Loucy (cell line): Measurements from ENCODE around the gene ULK1.

Experiments used
- H2AFZ ChIP-seq: fragments of 200-600 bp; sonication (generic); 2 replicates; pipeline ENCODE4 v1.6.0; 2016; ENCODE audit warnings: antibody characterized with exemption, mild to moderate bottlenecking, low read length, moderate library complexity
- H3F3A ChIP-seq: fragments of 200-600 bp; 2 replicates; pipeline ENCODE4 v1.6.0; 2016; ENCODE audit warnings: antibody characterized with exemption, low read depth, mild to moderate bottlenecking
- H3K27me3 ChIP-seq: fragments of 200-600 bp; sonication (generic); 2 replicates; pipeline ENCODE4 v1.6.1; 2014; ENCODE audit warnings: low read length, mild to moderate bottlenecking; ENCODE audit not compliant: insufficient read depth, poor library complexity, severe bottlenecking
- H3K36me3 ChIP-seq: fragments of 200-600 bp; sonication (generic); 2 replicates; pipeline ENCODE4 v1.6.1; 2016; ENCODE audit warnings: low read length; ENCODE audit not compliant: insufficient read depth
- H3K4me1 ChIP-seq: fragments of 200-600 bp; sonication (generic); 2 replicates; pipeline ENCODE4 v1.5.1; 2014; ENCODE audit warnings: low read length, mild to moderate bottlenecking; ENCODE audit not compliant: insufficient read depth, poor library complexity, severe bottlenecking
- H3K4me2 ChIP-seq: fragments of 200-600 bp; sonication (generic); 2 replicates; pipeline ENCODE4 v1.6.0; 2014; ENCODE audit warnings: antibody characterized with exemption, low read length, low read depth, mild to moderate bottlenecking; ENCODE audit not compliant: poor library complexity, severe bottlenecking
- H3K4me3 ChIP-seq: fragments of 200-600 bp; sonication (generic); 2 replicates; pipeline ENCODE4 v1.5.1; 2014; ENCODE audit warnings: low read length, mild to moderate bottlenecking, mixed read lengths; ENCODE audit not compliant: poor library complexity, severe bottlenecking
- H3K79me2 ChIP-seq: fragments of 200-600 bp; sonication (generic); 2 replicates; pipeline ENCODE4 v1.6.1; 2014; ENCODE audit warnings: low read length; ENCODE audit not compliant: insufficient read depth
- H3K9ac ChIP-seq: fragments of 200-600 bp; sonication (generic); 2 replicates; pipeline ENCODE4 v1.6.0; 2014; ENCODE audit warnings: mild to moderate bottlenecking, low read depth, low read length, moderate library complexity; ENCODE audit not compliant: poor library complexity, severe bottlenecking
- H3K9me2 ChIP-seq: fragments of 200-600 bp; sonication (generic); replicated peaks from 2 replicates; pipeline ENCODE4 v1.6.1; 2016; ENCODE audit warnings: low read depth, low read length, mixed read lengths
- H3K9me3 ChIP-seq: fragments of 200-600 bp; sonication (generic); 2 replicates; pipeline ENCODE4 v1.6.1; 2014; ENCODE audit warnings: mild to moderate bottlenecking, antibody characterized with exemption, low read length, low read depth; ENCODE audit not compliant: insufficient read depth
- H4K20me1 ChIP-seq: fragments of 200-600 bp; sonication (generic); 2 replicates; pipeline ENCODE4 v1.6.0; 2014; ENCODE audit warnings: antibody characterized with exemption, low read length, mild to moderate bottlenecking; ENCODE audit not compliant: insufficient read depth, poor library complexity, severe bottlenecking
- CTCF ChIP-seq: fragments of 200-600 bp; sonication (generic); conservative IDR thresholded peaks from 2 replicates; pipeline ENCODE4 v1.5.1; 2014; ENCODE audit warnings: mild to moderate bottlenecking, antibody characterized with exemption, low read length
- EZH2phosphoT487 ChIP-seq: fragments of 200-600 bp; IDR thresholded peaks from 2 replicates; pipeline ENCODE4 v1.6.1; 2018; ENCODE audit warnings: antibody characterized with exemption, mild to moderate bottlenecking, moderate library complexity, borderline replicate concordance

ULK1 gene

GRCh38 chr12:131897276-131897675, 2.9 kb downstream of the ULK1 start:
- H3K36me3 ChIP-seq: no peaks in the 10 kb centered on the region
- H3K27me3 ChIP-seq: no peaks in the 10 kb centered on the region
- no peak overlapping the region for H3K4me3 ChIP-seq
- H4K20me1 ChIP-seq: peaks cover 38% of the 10 kb centered on the region
- H2AFZ ChIP-seq: no peak overlapping the region
- TF ChIP-seq CTCF: no peak
- TF ChIP-seq EZH2phosphoT487: no peak
- H3K79me2 ChIP-seq: peaks cover 52% of the 10 kb centered on the region
- H3K4me2 ChIP-seq: peak overlapping the region; percentile 96
- H3K4me1 ChIP-seq: peaks cover 18% of the 10 kb centered on the region
- no peak overlapping the region for H3K9ac ChIP-seq
- no peaks in the 10 kb centered on the region for H3K9me2 ChIP-seq
- no peaks in the 10 kb centered on the region for H3K9me3 ChIP-seq
- no peaks in the 10 kb centered on the region; the same call in 1 of the 2 replicates for H3F3A ChIP-seq

- Histone ChIP-seq H3F3A (no peaks in the 10 kb centered on the region; the same call in 1 of the 2 replicates), H3K9me3 (no peaks in the 10 kb centered on the region), H3K36me3 (no peaks in the 10 kb centered on the region), H2AFZ (no peak overlapping the region), H3K4me1 (peaks cover 18% of the 10 kb centered on the region), H3K9ac (no peak overlapping the region), H3K9me2 (no peaks in the 10 kb centered on the region), H3K27me3 (no peaks in the 10 kb centered on the region), H4K20me1 (peaks cover 38% of the 10 kb centered on the region), H3K79me2 (peaks cover 52% of the 10 kb centered on the region), H3K4me2 (no peak overlapping the region), H3K4me3 (no peak overlapping the region)
- no peak for TF ChIP-seq CTCF
- TF ChIP-seq EZH2phosphoT487: no peak
These were observed 3.5 kb downstream of the ULK1 start for GRCh38 chr12:131897875-131898274.

- H2AFZ ChIP-seq: no peak overlapping the region
- no peak for TF ChIP-seq EZH2phosphoT487
- no peak for TF ChIP-seq CTCF
- H3K9ac ChIP-seq: no peak overlapping the region
- H3K4me2 ChIP-seq: no peak overlapping the region
- H3K79me2 ChIP-seq: peaks cover 66% of the 10 kb centered on the region
- H3K4me1 ChIP-seq: peaks cover 16% of the 10 kb centered on the region
- H3K9me2 ChIP-seq: no peaks in the 10 kb centered on the region
- no peaks in the 10 kb centered on the region for H3K36me3 ChIP-seq
- no peaks in the 10 kb centered on the region for H3K27me3 ChIP-seq
- H3F3A ChIP-seq: no peaks in the 10 kb centered on the region
- H3K9me3 ChIP-seq: no peaks in the 10 kb centered on the region
- H3K4me3 ChIP-seq: no peak overlapping the region
- H4K20me1 ChIP-seq: peaks cover 42% of the 10 kb centered on the region
These were observed 6.0 kb downstream of the ULK1 start for GRCh38 chr12:131900397-131900796.
